Fibroblast of villous mesenchyme (primary cell): ENCODE data around the gene TLR6. TPM values are rescaled to one million over a fixed set of nuclear protein-coding genes. Genes with fewer than 3 reads are reported as not detected.

Experiments
- small RNA-seq: library from RNA; depleted of rRNA; stranded (forward); fragments of <200 nt; gene quantifications from one replicate; pipeline ENCODE3, GENCODE V24; 2012
- total RNA-seq: library from RNA; depleted of rRNA; stranded (reverse); fragments of >200 nt; gene quantifications from 2 replicates; pipeline ENCODE4 v1.2.3, GENCODE V29; 2012

TLR6 gene
- total RNA-seq, 1 donor: 3.0 TPM

Small RNA genes lying within 50 kb of the gene (small RNA-seq; reads per million reads assigned to genes)
- 100 reads per million, percentile 97 among the genes with 10 or more reads in this experiment for gene MIR574

Other genes starting within 250 kb of the TLR6 start
- gene KLF3, start 192.6 kb downstream of the TLR6 start, total RNA-seq: 22.2 and 24.2 TPM in 2 replicates
- gene TLR10, start 73.8 kb downstream of the TLR6 start, total RNA-seq: not detected in 2 replicates
- gene TLR1, start 52.0 kb downstream of the TLR6 start, total RNA-seq: 0.32 and 0.86 TPM in 2 replicates
- 426 and 471 TPM in 2 replicates for gene FAM114A1, start 11.0 kb upstream of the TLR6 start, total RNA-seq
- gene TMEM156, start 175.6 kb upstream of the TLR6 start, total RNA-seq: under 0.01 TPM in 1 of 2 replicates, not detected in the other
- gene KLHL5, start 205.4 kb upstream of the TLR6 start, total RNA-seq: 123 and 156 TPM in 2 replicates